Medulla oblongata (tissue), 1 donor: ENCODE data around the gene SLC37A3.

ENCODE experiments used
- DNase-seq: peaks from one replicate; pipeline ENCODE4 v3.0.0-alpha.2; 2015; ENCODE audit errors: extremely low spot score

Gene SLC37A3

GRCh38 chr7:140400381-140400780, 2.1 kb upstream of the SLC37A3 start:
- no peak for DNase-seq

- DNase-seq = no peak
Observed at GRCh38 chr7:140398821-140399220, 491 bp upstream of the SLC37A3 start.

- no peak for DNase-seq
Observed at GRCh38 chr7:140393756-140394306, 4.5 kb downstream of the SLC37A3 start.

GRCh38 chr7:140391634-140392033, 6.7 kb downstream of the SLC37A3 start:
- DNase-seq = no peak

GRCh38 chr7:140390466-140391190, 7.7 kb downstream of the SLC37A3 start:
- peak; percentile 44 for DNase-seq

- no peak for DNase-seq
Observed at GRCh38 chr7:140390034-140390433, 8.3 kb downstream of the SLC37A3 start.

GRCh38 chr7:140389445-140389844, 8.9 kb downstream of the SLC37A3 start:
- no peak for DNase-seq

- DNase-seq = no peak
Observed at GRCh38 chr7:140384894-140385545, 13.3 kb downstream of the SLC37A3 start.

GRCh38 chr7:140383954-140384713, 14.2 kb downstream of the SLC37A3 start:
- no peak for DNase-seq

GRCh38 chr7:140375892-140376730, 22.2 kb downstream of the SLC37A3 start:
- DNase-seq = no peak

- no peak for DNase-seq
Observed at GRCh38 chr7:140375323-140375722, 23.0 kb downstream of the SLC37A3 start.

- no peak for DNase-seq
Observed at GRCh38 chr7:140369294-140369693, 29.0 kb downstream of the SLC37A3 start.

- DNase-seq = no peak
Observed at GRCh38 chr7:140367528-140367927, 30.8 kb downstream of the SLC37A3 start.

- no peak for DNase-seq
Observed at GRCh38 chr7:140364819-140365218, 33.5 kb downstream of the SLC37A3 start.

GRCh38 chr7:140360697-140361229, 37.6 kb downstream of the SLC37A3 start:
- DNase-seq = no peak

- no peak for DNase-seq
Observed at GRCh38 chr7:140358412-140359051, 39.8 kb downstream of the SLC37A3 start.

GRCh38 chr7:140358024-140358411, 40.3 kb downstream of the SLC37A3 start:
- DNase-seq = no peak

- DNase-seq = no peak
Observed at GRCh38 chr7:140350056-140350455, 48.3 kb downstream of the SLC37A3 start.

GRCh38 chr7:140349144-140349771, 49.1 kb downstream of the SLC37A3 start:
- peak; percentile 65 for DNase-seq

- DNase-seq = no peak
Observed at GRCh38 chr7:140348161-140348849, 50.0 kb downstream of the SLC37A3 start.
